GM19324 (cell line): ENCODE results near the gene LCNL1.

Experiments
- ATAC-seq: cut with Tn5 transposase; IDR thresholded peaks from one replicate; pipeline ENCODE4 v1.9.1; 2021; ENCODE audit warnings: mild to moderate bottlenecking, moderate library complexity; ENCODE audit not compliant: unreplicated experiment, low FRiP score

The LCNL1 gene

DNA sequence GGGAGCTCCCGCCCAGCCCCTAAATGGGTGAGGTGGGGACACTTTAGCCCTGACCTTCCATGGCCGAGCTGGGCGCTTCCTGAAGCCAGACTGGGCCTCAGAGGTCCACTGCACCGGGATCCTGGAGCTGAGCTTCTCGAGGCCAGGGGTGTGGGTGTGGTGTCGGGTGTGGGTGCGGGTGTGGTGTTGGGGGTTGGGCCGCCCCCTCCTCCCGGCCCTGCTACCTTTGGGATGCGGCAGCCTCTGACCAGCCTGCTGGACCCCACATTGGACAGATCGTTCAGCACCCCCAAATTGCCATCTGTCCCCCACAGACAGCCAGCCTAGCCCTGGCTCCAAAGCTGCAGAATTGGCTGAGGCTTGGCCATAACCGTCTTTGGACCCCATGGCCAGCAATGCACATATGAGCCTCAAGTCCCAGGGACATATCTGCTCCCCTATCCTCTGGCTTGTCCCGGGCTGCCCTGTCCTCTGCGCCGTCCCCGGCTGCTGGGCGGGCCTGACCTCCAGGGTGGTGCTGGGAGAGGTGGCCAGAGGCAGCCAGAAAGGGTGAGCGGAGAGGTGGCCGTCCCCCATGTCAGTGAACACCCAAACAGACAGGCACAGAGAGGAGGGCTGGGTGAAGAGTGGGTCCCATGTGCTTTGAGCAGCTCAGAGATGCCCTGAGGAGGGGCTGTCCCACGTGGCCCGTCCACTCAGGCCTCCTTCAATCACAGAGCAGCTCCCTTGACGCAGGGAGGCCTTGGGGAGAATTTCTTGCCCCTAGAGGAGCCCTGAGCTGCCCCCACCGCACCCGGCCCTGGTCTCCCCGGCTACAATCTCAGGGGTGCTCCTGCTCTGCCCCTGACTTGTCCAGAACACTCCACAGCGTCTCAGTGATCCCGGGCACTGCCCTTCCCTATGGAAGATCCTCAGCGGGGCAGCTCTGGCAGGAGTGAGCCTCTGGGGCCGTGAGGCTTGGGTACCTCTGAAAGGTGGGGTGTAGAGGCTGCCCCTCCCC, 8.9 kb upstream of the LCNL1 start:
- ATAC-seq, result no peak

DNA sequence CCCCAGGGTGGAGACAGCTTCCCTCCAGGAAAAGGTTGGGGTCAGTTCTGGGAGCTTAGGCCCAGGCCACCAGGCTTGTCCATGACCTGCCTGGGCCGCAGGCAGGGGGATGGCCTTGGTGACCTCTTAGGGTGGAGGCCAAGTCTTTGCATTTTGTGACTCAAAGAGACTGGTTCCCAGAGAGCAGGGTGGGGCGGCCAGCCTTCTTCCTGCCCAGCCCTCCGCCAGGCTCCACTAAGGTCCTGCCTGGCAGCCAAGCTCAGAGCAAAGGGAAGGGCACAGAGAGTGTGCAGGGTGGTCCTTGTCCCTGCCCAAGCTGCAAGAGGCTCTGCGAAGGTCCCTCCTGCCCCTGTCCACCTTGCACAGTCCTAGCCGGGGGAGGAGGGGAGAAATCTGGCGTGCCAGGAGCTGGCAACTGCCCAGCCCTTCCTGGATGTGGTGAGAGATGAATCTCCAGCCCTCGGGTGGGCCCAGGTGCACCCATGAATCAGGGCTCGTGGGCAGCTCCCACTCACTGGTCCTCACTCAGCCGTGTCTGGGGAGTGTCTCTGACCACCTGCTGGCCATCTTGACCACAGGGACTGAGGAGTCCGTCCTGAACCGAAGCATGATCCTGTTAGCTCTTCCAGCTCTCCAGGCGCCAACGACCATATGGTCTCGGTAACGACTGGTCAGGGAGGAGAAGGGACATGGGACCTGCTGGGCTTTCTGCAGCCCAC, 7.8 kb upstream of the LCNL1 start:
- no peak for ATAC-seq

DNA sequence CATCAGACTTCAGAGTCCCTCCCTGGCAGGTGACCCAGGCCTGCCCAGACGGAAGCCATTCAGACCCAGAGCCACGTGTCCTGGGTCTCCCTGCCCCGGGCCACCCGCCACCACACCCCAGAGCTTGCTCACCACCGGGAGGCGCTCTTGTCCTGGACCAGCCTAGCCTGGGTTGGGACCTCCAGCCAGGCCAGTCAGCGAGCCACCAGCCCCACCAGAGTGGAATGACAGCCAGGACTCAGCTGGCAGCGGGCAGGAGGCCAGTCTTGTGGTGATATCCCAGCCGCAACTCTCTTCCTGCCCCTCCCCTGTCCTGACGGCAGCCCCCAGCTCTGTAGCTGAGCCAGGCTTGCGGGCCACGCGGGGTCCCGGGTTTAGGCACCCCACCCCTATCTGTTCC, 7.1 kb upstream of the LCNL1 start:
- ATAC-seq, result no peak

DNA sequence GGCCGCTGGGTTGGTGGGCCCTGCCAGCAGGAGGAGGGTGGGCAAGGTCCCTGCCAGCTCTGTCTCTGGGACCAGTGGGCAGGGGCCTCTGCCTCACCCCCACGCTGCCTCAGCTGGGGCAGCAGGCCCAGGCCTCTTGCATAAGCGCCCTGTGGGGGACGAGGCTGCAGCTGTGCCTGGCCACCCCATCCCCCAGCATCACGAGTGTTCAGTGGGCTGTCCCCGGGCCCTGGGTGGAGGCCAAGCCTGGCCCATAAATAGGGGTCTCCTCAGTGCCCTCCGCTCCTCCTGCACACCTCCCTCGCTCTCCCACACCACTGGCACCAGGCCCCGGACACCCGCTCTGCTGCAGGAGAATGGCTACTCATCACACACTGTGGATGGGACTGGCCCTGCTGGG, 5.6 kb upstream of the LCNL1 start, which contains the start of gene PTGDS:
Gene PTGDS, plus strand, starts transcription at position 282 of the 400 bp plus-strand sequence. Its CDS starts 75 bp downstream, at position 357.
- ATAC-seq, result no peak

DNA sequence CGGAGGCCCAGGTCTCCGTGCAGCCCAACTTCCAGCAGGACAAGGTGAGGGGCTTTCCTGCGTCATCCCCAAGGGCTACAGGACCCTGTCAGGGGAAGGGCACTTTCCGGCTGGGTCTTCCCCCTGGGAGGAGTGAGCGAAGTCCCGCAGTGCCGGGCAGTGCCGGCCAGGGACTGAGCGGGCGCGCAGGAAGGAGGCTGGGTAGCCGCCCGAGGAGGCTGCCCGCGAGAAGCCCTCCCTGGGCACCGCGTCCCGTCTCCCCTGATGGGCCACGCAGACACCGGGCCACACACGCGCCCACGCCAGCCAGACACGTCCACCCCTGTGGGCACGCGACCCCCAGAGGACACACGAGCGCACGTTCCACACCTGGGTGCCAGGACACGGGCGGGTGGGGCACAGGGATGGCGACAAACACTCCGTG, 5.1 kb upstream of the LCNL1 start:
- no peak for ATAC-seq

DNA sequence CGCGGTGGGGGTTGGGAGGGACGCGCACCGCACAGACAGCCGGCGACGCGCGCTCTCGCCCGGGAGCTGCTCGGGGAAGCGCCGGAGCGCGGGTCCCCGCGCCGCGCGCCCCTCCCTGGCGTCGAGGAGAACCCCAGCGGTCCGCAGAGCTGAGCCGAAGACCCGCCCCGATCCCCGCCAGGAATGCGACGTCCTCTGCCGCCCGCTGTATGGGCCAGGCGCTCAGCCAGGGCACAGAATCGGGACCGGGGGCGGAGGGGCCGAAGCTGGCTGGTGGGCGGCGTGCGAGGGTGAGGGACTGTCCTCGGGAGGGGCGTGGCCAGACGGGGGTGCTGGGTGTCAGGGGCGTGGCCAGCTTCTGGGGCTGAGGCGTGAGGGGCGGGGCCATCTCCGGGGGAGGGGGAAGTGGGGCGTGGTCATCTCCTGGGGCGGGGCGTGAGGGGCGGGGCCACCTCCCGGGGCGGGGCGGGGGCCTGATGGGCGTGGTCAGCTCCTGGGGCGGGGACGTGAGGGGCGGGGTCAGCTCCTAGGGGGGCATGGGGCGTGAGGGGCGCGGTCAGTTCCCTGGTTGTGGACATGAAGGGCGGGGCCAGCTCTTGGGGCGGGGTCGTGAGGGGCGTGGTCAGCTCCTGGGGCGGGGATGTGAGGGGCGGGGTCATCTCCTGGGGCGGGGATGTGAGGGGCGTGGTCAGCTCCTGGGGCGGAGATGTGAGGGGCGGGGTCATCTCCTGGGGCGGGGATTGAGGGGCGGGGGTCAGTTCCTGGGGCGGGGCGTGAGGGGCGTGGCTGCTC, 4.5 kb upstream of the LCNL1 start:
- no peak for ATAC-seq

DNA sequence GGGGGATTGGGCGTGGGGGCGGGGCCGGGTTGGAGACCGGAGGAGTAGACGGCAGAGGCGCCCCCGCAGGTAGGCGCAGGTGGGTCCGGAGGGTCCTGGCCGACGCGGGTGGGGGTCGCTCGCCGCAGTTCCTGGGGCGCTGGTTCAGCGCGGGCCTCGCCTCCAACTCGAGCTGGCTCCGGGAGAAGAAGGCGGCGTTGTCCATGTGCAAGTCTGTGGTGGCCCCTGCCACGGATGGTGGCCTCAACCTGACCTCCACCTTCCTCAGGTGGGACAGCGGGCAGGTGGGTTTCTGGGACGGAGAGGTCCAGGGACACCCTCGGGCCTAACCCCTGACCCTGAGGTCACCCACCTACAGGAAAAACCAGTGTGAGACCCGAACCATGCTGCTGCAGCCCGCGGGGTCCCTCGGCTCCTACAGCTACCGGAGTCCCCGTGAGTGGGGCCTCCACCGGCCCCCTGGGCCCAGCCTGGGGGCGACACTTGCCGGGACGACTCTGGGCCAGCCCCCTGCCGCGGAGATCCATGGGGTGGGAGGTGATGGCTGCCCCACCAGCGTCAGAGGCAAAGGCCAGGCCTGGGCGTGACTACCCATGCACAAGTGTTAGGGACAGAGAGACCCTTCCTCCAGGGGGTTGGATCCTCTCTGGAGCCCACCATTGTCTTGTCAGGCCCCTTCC, 3.8 kb upstream of the LCNL1 start:
- no peak for ATAC-seq

DNA sequence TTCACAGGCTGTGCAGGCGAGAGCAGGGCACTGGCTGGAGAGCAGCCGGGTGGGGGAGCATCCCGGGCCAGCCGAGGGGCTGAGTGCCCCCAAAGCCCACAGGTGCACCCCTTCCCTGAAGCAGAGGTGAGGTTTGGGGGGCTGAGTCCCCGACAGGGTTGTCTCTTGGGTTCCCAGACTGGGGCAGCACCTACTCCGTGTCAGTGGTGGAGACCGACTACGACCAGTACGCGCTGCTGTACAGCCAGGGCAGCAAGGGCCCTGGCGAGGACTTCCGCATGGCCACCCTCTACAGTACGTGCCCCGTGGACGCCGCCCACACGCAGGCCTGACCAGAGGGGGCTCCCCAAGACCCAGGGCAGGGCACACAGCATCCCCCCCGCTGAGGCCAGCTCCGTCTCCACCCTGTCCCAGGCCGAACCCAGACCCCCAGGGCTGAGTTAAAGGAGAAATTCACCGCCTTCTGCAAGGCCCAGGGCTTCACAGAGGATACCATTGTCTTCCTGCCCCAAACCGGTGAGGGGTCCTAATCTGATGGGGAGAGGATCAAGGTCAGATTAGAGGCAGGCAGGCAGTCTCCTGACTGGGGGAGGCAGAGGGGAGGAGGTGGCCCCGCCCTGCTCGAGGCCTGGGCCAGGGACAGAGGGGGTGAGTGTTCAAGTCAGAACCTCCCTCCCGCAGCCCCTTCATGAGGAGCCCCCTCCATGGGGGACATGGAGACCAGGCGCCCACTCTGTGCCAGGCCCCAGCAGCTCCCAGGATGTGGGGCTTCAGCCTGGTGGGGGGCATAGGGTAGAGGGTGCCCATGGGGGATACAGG, 2.8 kb upstream of the LCNL1 start:
- no peak for ATAC-seq

DNA sequence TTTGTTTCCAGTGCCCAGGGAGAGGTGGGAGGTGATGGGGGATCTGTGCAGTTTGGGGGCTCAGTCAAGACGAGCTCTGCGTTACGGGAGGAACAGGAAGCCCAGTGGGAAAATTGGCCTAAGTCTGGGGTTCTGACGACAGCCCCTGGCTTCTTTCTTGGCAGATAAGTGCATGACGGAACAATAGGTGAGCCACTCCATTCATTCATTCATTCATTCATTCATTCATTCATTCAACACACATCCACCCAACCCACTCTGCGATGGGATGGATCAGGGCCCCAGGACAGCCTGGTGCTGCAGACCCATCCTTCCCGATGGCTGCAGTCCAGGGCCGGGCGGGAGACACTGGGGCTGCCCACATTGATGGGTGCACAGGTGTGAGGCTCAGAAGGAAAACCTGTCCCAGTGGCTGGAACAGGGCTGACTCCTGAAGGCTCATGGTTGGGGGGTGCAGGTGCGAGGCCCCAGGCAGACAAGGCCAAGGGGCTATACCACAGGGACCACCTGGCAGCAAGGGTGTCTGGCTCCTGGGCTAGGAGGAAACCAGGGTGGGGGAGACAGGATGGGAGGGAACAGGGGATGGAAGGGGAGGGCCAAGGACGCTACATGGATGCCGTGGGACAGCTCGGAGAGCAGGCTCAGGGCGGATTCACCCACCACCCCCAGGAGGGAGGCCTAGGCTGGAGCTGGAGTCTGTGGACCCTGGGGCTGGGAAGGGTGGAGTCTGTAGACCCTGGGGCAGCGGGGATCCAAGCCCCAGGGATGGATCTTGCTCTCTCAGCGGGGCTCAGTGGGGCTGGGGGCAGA, 1.9 kb upstream of the LCNL1 start:
- ATAC-seq, result no peak

DNA sequence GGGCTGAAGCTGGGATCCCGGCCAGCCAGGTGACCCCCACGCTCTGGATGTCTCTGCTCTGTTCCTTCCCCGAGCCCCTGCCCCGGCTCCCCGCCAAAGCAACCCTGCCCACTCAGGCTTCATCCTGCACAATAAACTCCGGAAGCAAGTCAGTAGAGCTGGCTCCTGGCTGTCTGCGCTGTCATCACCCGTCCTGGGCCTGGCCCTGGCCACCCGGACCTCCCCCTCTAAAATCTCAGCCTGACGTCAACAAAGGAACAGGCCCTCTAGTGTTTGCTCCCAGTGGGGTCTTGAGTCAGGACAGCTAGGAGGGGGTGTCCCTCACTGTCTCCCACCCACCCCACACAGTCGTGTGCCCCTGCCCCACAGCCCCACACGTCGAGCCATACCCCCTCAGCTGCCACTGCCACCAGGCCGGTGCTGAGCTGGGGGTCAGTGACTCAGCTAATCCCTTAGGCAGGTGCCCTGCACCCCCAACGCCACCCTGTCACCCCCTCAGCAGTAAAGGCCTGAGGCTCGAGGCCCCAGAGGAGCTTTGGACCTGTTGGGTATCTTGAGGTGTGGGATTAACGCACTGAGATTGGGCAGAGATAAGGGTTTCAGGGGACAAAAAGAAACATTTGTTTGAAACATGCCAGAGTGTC, 1.1 kb upstream of the LCNL1 start:
- ATAC-seq, result no peak

DNA sequence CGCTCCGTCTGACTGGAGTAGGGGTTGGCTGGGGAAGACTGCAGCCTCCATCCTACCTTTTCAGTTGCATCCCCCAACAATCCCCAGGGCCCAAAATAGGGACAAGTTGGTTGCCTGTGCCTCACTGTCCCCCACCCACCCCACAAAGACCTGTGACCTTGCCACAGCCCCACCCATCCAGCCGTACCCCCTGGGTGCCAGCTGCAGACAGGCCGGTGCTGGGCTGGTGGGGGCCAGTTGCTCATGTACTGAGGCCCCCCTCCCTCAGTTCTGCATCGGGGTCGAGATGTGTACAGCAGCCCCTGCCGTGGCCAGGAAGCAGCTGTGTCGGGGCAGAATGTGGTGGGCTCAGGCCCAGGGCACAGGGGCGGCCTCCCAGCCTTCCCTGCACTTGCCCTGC, 374 bp downstream of the LCNL1 start:
- no peak for ATAC-seq

DNA sequence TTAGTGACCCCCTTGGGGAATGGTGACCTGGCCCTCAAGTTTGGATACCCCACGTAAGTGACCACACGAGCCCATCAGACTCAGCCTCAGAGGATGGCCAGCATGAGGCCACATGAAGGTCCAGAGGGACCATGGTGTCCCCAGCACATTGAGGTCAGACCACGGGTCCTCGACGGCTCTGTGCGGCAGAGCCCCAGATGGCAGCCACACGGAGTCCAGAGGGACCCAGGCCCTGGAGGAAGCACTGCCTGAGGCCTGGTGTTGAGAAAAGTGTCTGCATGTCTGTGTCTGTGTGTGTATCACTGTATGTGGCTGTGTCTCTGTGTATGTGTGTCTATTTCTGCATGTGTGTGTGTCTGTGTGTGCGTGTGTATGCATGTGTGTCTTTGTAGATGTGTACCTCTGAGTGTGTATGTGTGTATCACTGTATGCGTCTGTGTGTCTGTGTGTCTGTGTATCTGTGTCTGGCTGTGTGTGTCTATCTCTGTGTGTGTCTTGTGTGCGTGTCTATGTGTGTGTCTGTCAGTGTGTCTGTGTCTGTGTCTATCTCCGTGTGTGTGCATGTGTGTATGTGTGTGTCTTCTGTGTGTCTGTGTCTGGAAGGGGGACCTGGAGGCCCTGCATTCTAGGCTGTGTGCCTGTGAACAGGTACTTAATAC, 992 bp downstream of the LCNL1 start:
- ATAC-seq, result no peak

DNA sequence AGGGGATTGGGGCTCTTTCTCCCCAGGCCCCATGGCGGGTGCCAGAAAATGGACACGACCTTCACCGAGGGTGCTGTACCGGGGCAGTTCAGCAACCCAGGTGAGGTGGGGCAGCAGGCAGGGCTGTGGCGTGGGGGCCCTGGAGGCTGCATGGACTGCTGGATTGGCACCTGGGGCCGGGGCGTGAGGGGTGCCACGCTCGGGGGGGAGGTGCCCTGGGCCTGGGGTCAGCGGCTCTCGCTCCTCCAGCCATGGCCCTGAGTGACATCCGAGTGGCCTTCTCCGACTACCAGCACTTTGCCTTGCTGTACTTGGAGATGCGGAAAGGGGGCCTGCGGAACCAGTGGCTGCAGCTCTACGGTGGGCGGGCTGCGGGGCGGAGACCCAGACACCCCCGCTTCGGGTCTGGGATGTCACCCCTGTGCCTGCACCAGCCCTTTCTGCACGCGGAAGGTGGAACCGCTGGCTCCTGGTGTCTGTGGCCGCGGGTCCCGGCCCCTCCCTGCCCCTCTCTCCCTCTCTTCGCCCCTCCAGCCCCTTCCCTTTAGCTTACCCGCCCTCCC, 1.8 kb downstream of the LCNL1 start:
- no peak for ATAC-seq

DNA sequence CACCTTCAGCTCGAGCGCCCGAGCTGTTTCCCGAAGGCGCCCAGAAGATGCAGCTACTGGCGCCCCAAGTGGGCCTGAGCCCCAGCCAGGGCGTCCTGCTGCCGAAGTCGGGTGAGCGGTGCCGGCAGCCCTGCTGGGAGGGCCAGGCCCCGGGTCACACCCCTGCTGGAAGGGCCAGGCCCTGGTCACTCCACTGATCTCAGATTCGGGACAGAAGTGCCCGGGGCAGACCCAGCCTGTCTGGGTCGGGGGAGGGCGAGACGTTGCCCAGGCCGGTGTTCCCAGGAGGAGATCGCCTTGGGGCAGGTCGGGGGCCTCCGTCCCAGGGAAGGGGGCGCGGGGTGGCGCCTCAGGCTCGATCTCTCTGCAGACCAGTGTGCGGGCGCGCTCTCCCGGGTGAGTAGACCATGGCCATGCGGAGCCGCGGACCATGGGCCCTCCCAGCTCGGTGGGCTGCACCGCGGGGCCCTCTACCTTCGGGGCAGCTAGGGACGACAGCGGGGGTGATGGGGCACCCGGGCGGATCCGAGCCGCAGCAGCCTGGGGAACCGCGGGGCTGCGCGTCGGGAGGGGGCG, 2.3 kb downstream of the LCNL1 start:
- no peak for ATAC-seq

DNA sequence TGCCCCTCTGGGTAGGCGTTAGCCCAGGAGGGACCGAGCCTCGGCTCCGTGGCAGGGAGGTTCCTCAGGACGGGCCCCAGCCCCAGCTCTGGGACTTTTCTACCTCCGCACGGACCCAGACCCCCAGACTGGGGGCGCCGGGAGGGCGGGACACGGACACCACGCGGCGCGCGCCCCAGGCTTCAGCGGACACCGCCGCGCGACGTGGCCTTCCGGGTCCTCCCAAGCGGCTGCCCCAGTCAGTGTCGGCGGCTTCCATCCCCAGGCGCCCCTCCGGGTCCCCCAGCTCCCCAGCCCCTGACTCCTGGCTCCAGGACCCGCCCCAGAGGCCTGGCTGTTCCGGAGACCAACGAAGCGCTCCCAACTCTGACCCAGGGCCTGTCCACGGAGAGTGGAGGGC, 3.1 kb downstream of the LCNL1 start:
- no peak for ATAC-seq

DNA sequence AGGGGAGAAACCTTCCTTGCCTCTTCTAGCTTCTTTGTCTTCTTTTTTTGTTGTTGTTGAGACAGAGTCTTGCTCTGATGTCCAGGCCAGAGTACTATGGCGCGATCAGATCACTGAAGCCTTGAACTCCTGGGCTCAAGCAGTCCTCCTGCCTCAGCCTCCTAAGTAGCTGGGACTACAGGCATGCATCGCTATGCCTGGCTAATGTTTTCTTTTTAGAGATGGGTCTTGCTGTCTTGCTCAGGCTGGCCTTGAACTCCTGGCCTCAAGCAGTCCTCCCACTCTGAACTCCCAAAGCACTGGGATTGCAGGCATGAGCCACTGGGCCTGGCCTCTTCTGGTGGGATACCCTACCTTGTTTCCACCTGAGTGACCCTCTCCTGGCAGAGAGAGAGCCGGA, 6.1 kb downstream of the LCNL1 start:
- no peak for ATAC-seq
